Measurements from ENCODE around the gene TAS2R31. TPM values are rescaled to one million over a fixed set of nuclear protein-coding genes. Genes with fewer than 3 reads are reported as not detected.

TAS2R31 gene
- total RNA-seq, 1 donor from 2014 or later = 4.9 TPM

GRCh38 chr12:10998204-10998603, 33.0 kb downstream of the TAS2R31 start, which contains the start of gene TAS2R20:
Gene TAS2R20, minus strand, starts transcription at chr12:10998304. Its CDS starts 429 bp downstream, at chr12:10997875.
- Mint-ChIP-seq H3K9me3 (ENCODE audit: unreplicated experiment) (peaks cover 12% of the 10 kb centered on the region), H3K27ac (ENCODE audit: unreplicated experiment) (no peak within 1 kb of the TSS), H3K4me1 (ENCODE audit: unreplicated experiment) (no peaks in the 10 kb centered on the region), H3K36me3 (ENCODE audit: unreplicated experiment) (peaks cover 20% of the 10 kb centered on the region), H3K27me3 (ENCODE audit: unreplicated experiment) (no peaks in the 10 kb centered on the region), H3K4me3 (ENCODE audit: unreplicated experiment) (no peak within 1 kb of the TSS)
- no peak for DNase-seq (ENCODE audit: extremely low spot score, unreplicated experiment)
- no peak for TF ChIP-seq CTCF (IDR thresholded peaks at IDR 0.05)

GRCh38 chr12:10994307-10994706, 36.9 kb downstream of the TAS2R31 start:
- no peak overlapping the region for H3K4me3 Mint-ChIP-seq (ENCODE audit: unreplicated experiment)
- no peaks in the 10 kb centered on the region for H3K27me3 Mint-ChIP-seq (ENCODE audit: unreplicated experiment)
- H3K4me1 Mint-ChIP-seq (ENCODE audit: unreplicated experiment) = no peaks in the 10 kb centered on the region
- DNase-seq (ENCODE audit: extremely low spot score, unreplicated experiment) = no peak
- TF ChIP-seq CTCF (IDR thresholded peaks at IDR 0.05) = no peak
- H3K36me3 Mint-ChIP-seq (ENCODE audit: unreplicated experiment) = peaks cover 30% of the 10 kb centered on the region
- peaks cover 11% of the 10 kb centered on the region for H3K9me3 Mint-ChIP-seq (ENCODE audit: unreplicated experiment)
- H3K27ac Mint-ChIP-seq (ENCODE audit: unreplicated experiment) = no peak overlapping the region

DNA sequence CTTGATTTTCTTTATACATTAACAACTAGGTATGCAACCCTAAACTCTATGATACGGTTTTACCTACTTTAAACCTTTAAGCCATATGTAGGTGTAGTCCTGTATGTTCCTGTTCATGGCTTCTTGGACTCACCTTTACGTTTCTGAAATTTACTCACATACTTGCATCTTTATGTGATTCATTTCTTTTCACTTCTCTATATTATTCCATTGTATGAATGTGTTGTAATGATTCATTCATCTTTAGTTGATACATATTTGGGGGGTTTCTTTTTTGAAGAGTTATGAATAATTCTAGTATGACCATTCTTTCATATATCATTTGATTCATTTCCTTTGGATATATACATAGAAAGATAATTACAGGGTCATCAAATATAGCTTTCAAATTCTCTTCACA, 42.1 kb downstream of the TAS2R31 start:
- H3K9me3 Mint-ChIP-seq (ENCODE audit: unreplicated experiment) = peaks cover 11% of the 10 kb centered on the region
- H3K27me3 Mint-ChIP-seq (ENCODE audit: unreplicated experiment) = no peaks in the 10 kb centered on the region
- no peak overlapping the region for H3K4me3 Mint-ChIP-seq (ENCODE audit: unreplicated experiment)
- DNase-seq (ENCODE audit: extremely low spot score, unreplicated experiment) = no peak
- TF ChIP-seq CTCF (IDR thresholded peaks at IDR 0.05) = no peak
- H3K4me1 Mint-ChIP-seq (ENCODE audit: unreplicated experiment) = no peaks in the 10 kb centered on the region
- H3K27ac Mint-ChIP-seq (ENCODE audit: unreplicated experiment) = no peak overlapping the region
- H3K36me3 Mint-ChIP-seq (ENCODE audit: unreplicated experiment) = peaks cover 25% of the 10 kb centered on the region

- peaks cover 15% of the 10 kb centered on the region for H3K36me3 Mint-ChIP-seq (ENCODE audit: unreplicated experiment)
- no peak within 1 kb of the TSS for H3K4me3 Mint-ChIP-seq (ENCODE audit: unreplicated experiment)
- H3K27ac Mint-ChIP-seq (ENCODE audit: unreplicated experiment) = no peak within 1 kb of the TSS
- H3K4me1 Mint-ChIP-seq (ENCODE audit: unreplicated experiment) = no peaks in the 10 kb centered on the region
- peaks cover 11% of the 10 kb centered on the region for H3K9me3 Mint-ChIP-seq (ENCODE audit: unreplicated experiment)
- no peak for TF ChIP-seq CTCF (IDR thresholded peaks at IDR 0.05)
- no peak for DNase-seq (ENCODE audit: extremely low spot score, unreplicated experiment)
- no peaks in the 10 kb centered on the region for H3K27me3 Mint-ChIP-seq (ENCODE audit: unreplicated experiment)
Observed at GRCh38 chr12:10986812-10987211, 44.4 kb downstream of the TAS2R31 start, which contains the start of gene TAS2R50. Gene TAS2R50, minus strand, starts transcription at chr12:10986912. Its CDS starts 52 bp downstream, at chr12:10986860.

DNA sequence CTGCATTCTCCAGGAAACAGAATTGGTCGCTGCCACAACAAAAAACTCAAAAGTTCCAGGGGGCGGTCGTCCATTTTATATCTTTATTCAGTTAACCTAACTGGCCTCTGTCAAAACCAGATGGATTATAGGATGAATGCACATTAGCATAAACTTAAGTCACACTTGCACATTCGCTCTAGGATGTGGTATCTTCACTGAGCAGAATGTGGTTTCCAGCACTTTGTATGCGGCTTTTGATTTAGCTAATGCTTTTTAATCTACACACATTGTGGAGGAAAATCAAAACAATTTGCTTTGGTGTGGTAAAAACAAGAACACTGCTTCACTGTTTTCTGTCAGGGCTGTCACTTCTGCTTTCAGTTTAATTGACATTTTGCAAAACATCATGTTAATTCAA, 49.0 kb downstream of the TAS2R31 start:
- Mint-ChIP-seq H3K4me3 (ENCODE audit: unreplicated experiment) (no peak overlapping the region), H3K27me3 (ENCODE audit: unreplicated experiment) (no peaks in the 10 kb centered on the region), H3K27ac (ENCODE audit: unreplicated experiment) (no peak overlapping the region), H3K9me3 (ENCODE audit: unreplicated experiment) (peaks cover 4% of the 10 kb centered on the region), H3K4me1 (ENCODE audit: unreplicated experiment) (no peaks in the 10 kb centered on the region), H3K36me3 (ENCODE audit: unreplicated experiment) (peaks cover 2% of the 10 kb centered on the region)
- no peak for TF ChIP-seq CTCF (IDR thresholded peaks at IDR 0.05)
- DNase-seq (ENCODE audit: extremely low spot score, unreplicated experiment) = no peak

Other genes with a start within 250 kb of the TAS2R31 start
- not detected in 2 replicates for gene TAS2R7, start 228.8 kb downstream of the TAS2R31 start, total RNA-seq
- 0.50 TPM in 1 of 2 replicates, not detected in the other for gene TAS2R8, start 224.1 kb downstream of the TAS2R31 start, total RNA-seq
- 0.34 TPM in 1 of 2 replicates, not detected in the other for gene TAS2R9, start 221.2 kb downstream of the TAS2R31 start, total RNA-seq
- gene TAS2R10, start 205.0 kb downstream of the TAS2R31 start, total RNA-seq = 0.84 and 1.5 TPM in 2 replicates
- 2.2 and 4.4 TPM in 2 replicates for gene PRR4, start 181.9 kb downstream of the TAS2R31 start, total RNA-seq
- gene PRH1, start 147.2 kb downstream of the TAS2R31 start, total RNA-seq = 18.4 and 19.1 TPM in 2 replicates
- gene TAS2R13, start 121.8 kb downstream of the TAS2R31 start, total RNA-seq = 1.2 and 2.4 TPM in 2 replicates
- not detected in 2 replicates for gene PRH2, start 102.2 kb downstream of the TAS2R31 start, total RNA-seq
- 2.7 and 3.8 TPM in 2 replicates for gene TAS2R14, start 92.1 kb downstream of the TAS2R31 start, total RNA-seq
- 1.6 and 3.1 TPM in 2 replicates for gene TAS2R50, start 44.5 kb downstream of the TAS2R31 start, total RNA-seq
- gene TAS2R20, start 33.1 kb downstream of the TAS2R31 start, total RNA-seq = 2.3 and 2.8 TPM in 2 replicates
- 3.7 and 5.2 TPM in 2 replicates for gene TAS2R19, start 8.8 kb downstream of the TAS2R31 start, total RNA-seq
- 1.3 and 1.5 TPM in 2 replicates for gene TAS2R46, start 30.9 kb upstream of the TAS2R31 start, total RNA-seq
- gene TAS2R43, start 60.9 kb upstream of the TAS2R31 start, total RNA-seq = 0.86 and 1.0 TPM in 2 replicates
- gene TAS2R30, start 103.2 kb upstream of the TAS2R31 start, total RNA-seq = 2.6 and 3.4 TPM in 2 replicates
- gene SMIM10L1, start 139.8 kb upstream of the TAS2R31 start, total RNA-seq = 9.7 TPM in 2 replicates
- not detected in 2 replicates for gene TAS2R42, start 155.5 kb upstream of the TAS2R31 start, total RNA-seq
- not detected in 2 replicates for gene PRB3, start 238.3 kb upstream of the TAS2R31 start, total RNA-seq

All from osteocyte (in vitro differentiated cells).